SK-N-SH treated with all-trans-retinoic acid at 6 μM for 48 hours (cell line): ENCODE measurements around the gene CNTN4.

Experiments used
- BACH2 ChIP-seq: fragments of 250-450 bp; sonication (Bioruptor Pico); IDR thresholded peaks from 2 replicates; pipeline ENCODE4 v1.9.0; 2021; ENCODE audit warnings: mild to moderate bottlenecking, borderline replicate concordance
- CSRNP3 ChIP-seq: fragments of 250-450 bp; sonication (Bioruptor Pico); IDR thresholded peaks from 2 replicates; pipeline ENCODE4 v1.5.1; 2021; ENCODE audit warnings: mild to moderate bottlenecking, moderate library complexity
- ESRRG ChIP-seq: fragments of 250-450 bp; sonication (Bioruptor Pico); IDR thresholded peaks from 2 replicates; pipeline ENCODE4 v1.6.1; 2021; ENCODE audit warnings: mild to moderate bottlenecking
- POU6F1 ChIP-seq: fragments of 250-450 bp; sonication (Bioruptor Pico); IDR thresholded peaks from 2 replicates; pipeline ENCODE4 v1.8.0; 2021; ENCODE audit warnings: low read depth, mild to moderate bottlenecking, moderate library complexity, borderline replicate concordance
- RARB ChIP-seq: fragments of 250-450 bp; sonication (Bioruptor Pico); IDR thresholded peaks from 2 replicates; pipeline ENCODE4 v1.8.0; 2021; ENCODE audit warnings: mild to moderate bottlenecking, moderate library complexity
- ZC3H10 ChIP-seq: fragments of 250-450 bp; sonication (Bioruptor Pico); IDR thresholded peaks from 2 replicates; pipeline ENCODE4 v1.5.1; 2021; ENCODE audit warnings: mild to moderate bottlenecking, moderate library complexity
- ZFP3 ChIP-seq: fragments of 250-450 bp; sonication (Bioruptor Pico); IDR thresholded peaks from 2 replicates; pipeline ENCODE4 v1.5.0; 2020; ENCODE audit warnings: mild to moderate bottlenecking, moderate library complexity
- ZFP30 ChIP-seq: fragments of 450-650 bp; formaldehyde crosslinking; IDR thresholded peaks from 2 replicates; pipeline ENCODE4 v1.5.0; 2022; ENCODE audit warnings: mild to moderate bottlenecking, moderate library complexity

DNA sequence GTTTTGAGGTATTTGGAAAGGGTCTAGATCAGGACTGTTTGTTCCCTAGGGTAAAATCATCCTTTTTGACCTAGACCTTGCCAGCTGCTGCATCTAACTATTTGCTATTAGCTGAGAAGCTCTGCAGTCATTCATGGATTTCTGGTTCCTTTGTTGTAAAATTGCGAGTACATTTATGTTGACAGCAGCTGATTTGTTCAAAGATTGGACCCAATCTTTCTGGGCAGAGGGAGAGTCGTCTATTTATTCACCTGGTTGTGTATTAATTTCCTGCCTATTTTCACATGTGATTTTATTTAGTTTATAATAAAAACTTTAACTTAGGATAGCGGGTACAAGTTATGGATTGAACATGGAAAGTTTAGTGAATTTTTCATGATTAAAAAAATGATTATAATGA, 236.3 kb downstream of the CNTN4 start:
- TF ChIP-seq CSRNP3 (CRISPR knock-in tag), result no peak
- no peak for TF ChIP-seq POU6F1 (CRISPR knock-in tag)
- TF ChIP-seq ZFP3 (CRISPR knock-in tag), result no peak
- TF ChIP-seq ZFP30 (CRISPR knock-in tag), result no peak
- TF ChIP-seq ESRRG (CRISPR knock-in tag), result no peak
- no peak for TF ChIP-seq BACH2 (CRISPR knock-in tag)
- TF ChIP-seq ZC3H10, result no peak
- TF ChIP-seq RARB (CRISPR knock-in tag), result no peak
